Prostate gland (tissue), 2 donors: ENCODE results near the gene MPHOSPH10.

Experiments
- CTCF ChIP-seq, 4 experiments: fragments of 200-600 bp in 2 of 4; fragments of 450-650 bp in 2 of 4; sonication (generic) in 2 of 4; IDR thresholded peaks; 1 replicate in 3 of 4; 2 replicates in 1 of 4; pipeline ENCODE4 v1.5.1; 2016 to 2019; ENCODE audit warnings: antibody characterized with exemption in 4 of 4, mild to moderate bottlenecking in 2 of 4, moderate library complexity in 2 of 4
- POLR2A ChIP-seq: fragments of 450-650 bp; IDR thresholded peaks from one replicate; pipeline ENCODE4 v1.6.1; 2016; ENCODE audit warnings: antibody characterized with exemption, mild to moderate bottlenecking
- POLR2AphosphoS5 ChIP-seq: sonication (generic); formaldehyde crosslinking; IDR thresholded peaks from one replicate; pipeline ENCODE4 v1.6.1; 2017; ENCODE audit warnings: antibody characterized with exemption

- TF ChIP-seq CTCF (IDR thresholded peaks at IDR 0.05) (no peak), POLR2A (no peak), POLR2AphosphoS5 (no peak)
Measured at GRCh38 chr2:71186973-71187372, 56.5 kb downstream of the MPHOSPH10 start.
